GDM1 (cell line): ENCODE measurements around the gene CMTM7.
A peak's percentile ranks its signal among the peaks of the same experiment; 100 is the strongest.
"Not testable (repeated sequence)": the region's sequence is repeated elsewhere in the genome, so short reads cannot be mapped to it uniquely, and the experiment has no call there.

Experiments used
- DNase-seq: peaks from one replicate; lab custom pipeline; 2025; lab: John Stamatoyannopoulos, UW

CMTM7 gene

GRCh38 chr3:32438596-32439344 is 47.1 kb downstream of the CMTM7 start:
- no peak for DNase-seq

- DNase-seq, result not testable (repeated sequence)
These were observed 47.8 kb downstream of the CMTM7 start for GRCh38 chr3:32439421-32439820.

- no peak for DNase-seq
These were observed 49.1 kb downstream of the CMTM7 start for GRCh38 chr3:32440611-32441350.

- DNase-seq, result no peak
These were observed 51.1 kb downstream of the CMTM7 start for GRCh38 chr3:32442766-32443165.

- DNase-seq, result no peak
These were observed 51.8 kb downstream of the CMTM7 start for GRCh38 chr3:32443478-32443877.

GRCh38 chr3:32447865-32448400 is 56.3 kb downstream of the CMTM7 start:
- no peak for DNase-seq

- DNase-seq, result no peak
These were observed 57.2 kb downstream of the CMTM7 start for GRCh38 chr3:32448686-32449474.

- no peak for DNase-seq
These were observed 58.0 kb downstream of the CMTM7 start for GRCh38 chr3:32449691-32450090.

GRCh38 chr3:32450426-32450825 is 58.8 kb downstream of the CMTM7 start:
- DNase-seq, result no peak

GRCh38 chr3:32450992-32451659 is 59.5 kb downstream of the CMTM7 start:
- no peak for DNase-seq

GRCh38 chr3:32452009-32452408 is 60.4 kb downstream of the CMTM7 start:
- no peak for DNase-seq

- no peak for DNase-seq
These were observed 61.7 kb downstream of the CMTM7 start for GRCh38 chr3:32453346-32453745.

- DNase-seq, result no peak
These were observed 62.5 kb downstream of the CMTM7 start for GRCh38 chr3:32454111-32454510.

GRCh38 chr3:32454731-32455608 is 63.3 kb downstream of the CMTM7 start:
- DNase-seq, result no peak

- no peak for DNase-seq
These were observed 64.2 kb downstream of the CMTM7 start for GRCh38 chr3:32455609-32456428.

GRCh38 chr3:32456429-32457130 is 64.9 kb downstream of the CMTM7 start:
- DNase-seq, result no peak

GRCh38 chr3:32457971-32458471 is 66.4 kb downstream of the CMTM7 start:
- peak; percentile 26 for DNase-seq

- no peak for DNase-seq
These were observed 67.8 kb downstream of the CMTM7 start for GRCh38 chr3:32459450-32459849.
